ENCODE results near the gene BICDL1.

BICDL1 gene

DNA sequence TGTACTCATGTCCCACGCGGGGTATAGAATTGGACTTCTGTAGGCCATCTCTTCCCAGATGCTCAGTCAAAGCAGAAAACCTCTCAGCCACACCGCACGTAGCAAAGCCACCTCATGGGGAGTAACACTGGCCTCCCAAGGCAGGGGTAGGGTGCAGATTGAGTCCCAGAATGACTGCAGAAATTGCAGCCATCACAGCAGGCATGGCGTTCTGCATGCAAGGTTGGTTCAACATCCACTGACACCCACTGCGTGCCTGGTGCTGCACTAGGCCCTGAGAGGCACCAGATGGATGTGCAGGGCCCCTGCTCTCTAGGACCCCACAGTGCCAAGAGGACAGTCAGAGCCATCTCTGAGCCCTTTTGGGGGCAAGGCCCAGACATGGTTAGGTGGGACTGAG, 87.6 kb downstream of the BICDL1 start:
- no peak for FAIRE-seq
- DNase-seq (ENCODE audit: insufficient read length, low spot score), result no peak

DNA sequence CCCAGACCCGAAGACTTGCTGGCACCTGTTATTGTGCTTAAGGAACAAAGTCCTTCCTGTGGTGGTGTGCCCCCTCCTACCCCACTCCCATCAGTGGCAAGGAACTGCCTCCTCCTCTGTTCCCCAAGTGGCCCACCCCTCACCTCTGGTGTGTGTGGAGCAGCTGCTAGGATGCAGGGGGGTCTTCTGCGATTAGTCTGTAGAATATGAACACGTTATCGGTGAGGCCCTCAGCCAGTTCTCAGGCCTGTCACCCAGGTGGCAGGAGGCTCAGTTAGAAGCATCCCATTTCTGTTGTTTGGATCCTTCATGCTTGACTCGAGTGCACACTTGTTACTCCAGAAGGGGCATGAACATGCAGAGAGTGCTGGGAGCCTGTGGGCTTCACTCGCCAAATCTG, 88.2 kb downstream of the BICDL1 start:
- DNase-seq (ENCODE audit: insufficient read length, low spot score), result no peak
- no peak for FAIRE-seq

DNA sequence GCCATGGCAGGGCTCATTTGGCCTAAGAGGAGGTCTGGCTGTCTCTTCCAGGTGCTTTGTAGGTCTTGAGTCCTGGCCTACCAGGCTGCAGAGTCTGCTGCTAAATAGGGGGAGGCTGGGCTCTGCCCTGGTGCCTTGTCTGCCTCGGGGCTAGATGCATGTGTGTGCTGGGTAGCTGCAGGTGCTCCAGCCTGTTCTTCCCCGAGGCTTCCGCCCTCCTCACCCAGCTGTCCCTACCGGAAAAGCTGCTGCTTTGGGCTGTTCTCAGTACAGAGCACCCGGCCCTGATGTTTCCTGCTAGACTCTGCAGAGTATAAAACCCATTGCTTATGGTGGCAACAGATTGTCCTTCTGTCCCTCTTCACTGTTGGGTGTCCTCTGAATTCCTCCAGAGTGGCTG, 89.8 kb downstream of the BICDL1 start:
- DNase-seq (ENCODE audit: insufficient read length, low spot score) (no peak), FAIRE-seq (no peak)

DNA sequence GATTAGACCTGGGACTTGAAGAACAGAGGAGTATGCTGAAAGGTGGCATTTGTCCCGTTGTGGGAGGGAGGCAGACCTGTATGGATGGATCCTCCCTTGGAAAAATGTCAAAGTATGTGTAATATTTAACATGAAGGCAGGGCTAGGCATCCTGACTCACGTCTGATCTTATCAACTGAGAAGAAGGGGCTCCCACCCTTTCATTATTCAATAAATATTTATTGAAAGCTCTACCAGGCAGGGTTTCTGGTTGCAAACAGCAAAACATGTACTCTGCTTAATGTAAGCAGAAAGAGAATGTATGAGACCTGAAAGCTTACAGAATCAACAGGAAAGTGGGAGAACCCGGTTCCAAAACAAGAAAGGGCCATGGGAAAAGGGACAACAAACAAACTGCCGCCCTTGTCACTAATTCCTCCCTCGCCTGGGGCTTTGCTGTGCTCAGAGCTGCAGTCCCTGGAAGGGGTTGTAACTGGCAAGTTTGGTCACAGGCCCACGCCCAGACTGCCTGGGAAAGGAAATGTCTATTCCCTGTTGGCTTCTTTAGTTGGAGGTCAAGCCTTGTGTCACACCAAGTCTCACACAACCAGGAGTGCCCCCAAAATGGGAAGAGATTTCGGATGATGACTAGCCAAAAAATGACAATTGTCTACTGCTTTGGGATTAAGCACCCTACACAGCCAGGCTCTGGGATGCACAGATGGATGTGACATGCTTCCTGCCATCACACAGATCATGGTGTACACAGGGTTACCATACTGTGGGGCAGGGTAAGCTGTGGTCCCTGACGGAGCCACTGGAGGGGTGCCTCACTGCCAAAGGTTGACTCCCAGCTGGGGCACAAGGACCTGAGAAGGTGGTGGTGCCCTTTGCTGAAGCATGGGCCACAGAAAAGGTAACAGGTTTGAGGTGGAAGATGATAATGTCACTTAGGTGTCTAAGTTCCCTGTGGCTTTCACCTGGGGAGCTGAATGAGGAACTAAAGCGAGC, 90.7 kb downstream of the BICDL1 start:
- no peak for FAIRE-seq
- no peak for DNase-seq (ENCODE audit: insufficient read length, low spot score)

DNA sequence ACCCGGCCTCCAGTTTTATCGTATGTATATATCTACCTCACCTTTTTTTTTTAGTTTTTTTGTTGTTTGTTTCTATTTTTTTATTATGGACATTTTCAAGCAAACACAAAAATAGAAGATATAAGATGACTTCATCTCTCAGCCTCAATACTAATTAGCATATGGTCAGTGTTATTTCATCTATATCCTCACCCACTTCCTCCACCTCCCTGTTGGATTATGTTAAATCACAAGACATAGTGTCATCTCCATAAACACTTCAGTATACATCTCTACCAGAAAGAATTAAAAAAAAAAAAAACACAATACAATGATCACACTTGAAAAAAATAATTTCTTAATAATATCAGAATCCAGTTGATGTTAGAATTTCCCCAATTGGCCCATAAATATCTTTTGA, 92.6 kb downstream of the BICDL1 start:
- no peak for FAIRE-seq
- DNase-seq (ENCODE audit: insufficient read length, low spot score), result no peak

DNA sequence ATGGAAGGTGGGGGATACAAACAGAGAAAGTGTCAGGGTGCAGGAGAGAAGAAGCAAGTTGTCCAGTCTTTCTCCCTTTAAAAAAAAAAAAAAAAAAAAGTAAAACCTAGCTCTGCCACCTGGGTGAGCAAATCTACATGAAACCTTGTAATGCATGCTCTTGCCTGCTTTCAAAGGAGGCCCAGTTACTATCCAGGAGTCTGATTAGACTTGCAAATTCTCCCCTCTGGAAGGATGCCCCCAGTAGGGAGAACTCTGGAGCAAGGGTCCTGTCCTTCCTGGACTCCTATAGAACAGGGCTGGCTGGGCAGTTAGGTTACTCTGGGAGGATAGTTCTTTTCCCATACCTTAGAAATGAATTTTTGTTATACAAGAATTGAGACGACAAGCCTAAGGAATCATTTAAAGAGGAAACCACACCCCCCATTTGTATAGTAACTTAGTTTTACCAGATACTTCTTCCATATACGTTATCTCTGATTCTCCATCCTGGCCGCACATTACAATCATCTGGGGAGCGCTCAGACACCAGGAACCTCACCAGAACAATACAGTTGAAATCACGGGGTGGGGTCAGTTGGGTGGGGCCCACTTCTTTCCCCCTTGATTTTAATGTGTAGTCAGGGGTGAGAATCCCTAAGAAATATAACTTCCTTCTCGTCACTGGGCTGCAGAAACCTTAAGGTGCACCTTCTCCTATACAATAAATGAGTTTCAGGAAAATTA, 97.0 kb downstream of the BICDL1 start:
- FAIRE-seq (no peak), DNase-seq (ENCODE audit: insufficient read length, low spot score) (no peak)

DNA sequence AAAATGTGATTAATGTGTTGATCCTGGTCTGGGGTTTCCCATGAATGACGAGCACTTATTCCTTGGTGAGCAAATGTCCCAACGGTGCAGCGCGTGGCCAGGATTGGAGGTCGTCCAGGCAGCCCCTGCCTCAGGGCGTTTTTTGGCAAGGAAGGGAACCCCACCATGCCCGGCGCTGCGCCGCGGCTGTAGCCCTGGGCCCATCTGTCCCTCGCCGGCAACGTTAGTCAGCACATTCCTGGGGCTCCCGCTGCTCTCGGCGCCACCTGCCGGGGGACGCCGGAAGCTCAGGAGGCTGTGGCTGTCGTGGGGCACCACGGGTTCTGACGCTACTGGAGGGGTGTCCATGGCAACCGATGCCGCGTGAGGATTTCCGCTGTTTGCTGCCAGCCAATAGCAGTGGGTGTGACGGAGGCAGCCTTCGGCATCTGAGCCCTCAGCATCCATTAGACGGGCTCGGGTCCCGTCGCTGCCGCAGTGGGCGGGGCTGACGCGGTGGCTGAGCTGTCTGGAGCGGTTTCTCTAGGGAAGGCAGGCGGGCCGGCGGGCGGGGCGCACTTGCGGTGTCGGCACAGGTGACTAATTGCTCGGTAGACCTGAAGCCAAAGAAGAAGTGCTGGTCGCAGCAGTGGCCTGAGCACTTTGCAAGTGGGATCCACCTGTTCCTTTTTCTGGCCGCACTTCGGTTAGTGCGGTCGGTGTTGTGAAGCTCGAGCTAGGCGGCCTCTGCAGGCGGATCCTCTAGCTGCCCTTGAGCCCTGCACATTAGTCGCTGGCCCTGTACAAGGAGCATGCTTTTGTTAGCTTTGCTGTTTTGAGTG, 98.0 kb downstream of the BICDL1 start:
- FAIRE-seq, result peak; percentile 98
- peak; percentile 99 for DNase-seq (ENCODE audit: insufficient read length, low spot score)

DNA sequence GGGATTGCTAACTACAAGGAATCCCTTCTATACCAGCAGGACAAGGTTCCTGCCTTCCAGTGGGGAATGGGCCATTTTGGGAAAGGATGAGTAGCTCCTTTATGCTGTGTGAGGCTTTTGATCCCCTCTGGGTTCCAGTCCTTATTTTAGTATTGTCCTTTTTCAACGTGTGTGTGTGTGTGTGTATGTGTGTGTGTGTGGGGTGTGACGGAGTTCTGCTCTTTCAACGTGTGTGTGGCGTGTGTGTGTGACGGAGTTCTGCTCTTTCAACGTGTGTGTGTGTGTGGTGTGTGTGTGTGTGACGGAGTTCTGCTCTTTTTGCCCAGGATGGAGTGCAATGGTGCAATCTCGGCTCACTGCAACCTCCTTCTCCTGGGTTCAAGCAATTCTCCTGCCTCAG, 100.1 kb downstream of the BICDL1 start:
- no peak for FAIRE-seq

DNA sequence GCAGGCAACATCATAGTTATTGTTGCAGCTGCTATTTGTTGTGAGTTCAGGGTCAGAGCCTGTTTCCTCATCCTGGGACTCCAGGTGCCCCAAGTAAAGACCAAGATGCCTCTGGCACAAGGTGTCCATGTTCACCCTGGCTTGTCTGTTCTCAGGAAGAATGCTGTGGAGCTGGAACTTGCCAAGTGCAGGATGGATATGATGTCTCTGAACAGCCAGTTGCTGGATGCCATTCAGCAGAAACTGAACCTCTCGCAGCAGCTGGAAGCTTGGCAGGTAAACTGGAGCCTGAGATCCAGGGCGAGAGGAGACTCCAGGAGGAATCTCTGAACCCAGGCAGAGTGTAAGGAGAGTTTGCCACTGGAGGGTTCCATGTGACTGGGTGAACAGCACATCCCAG, 100.8 kb downstream of the BICDL1 start:
- DNase-seq (ENCODE audit: insufficient read length, low spot score), result no peak
- FAIRE-seq, result no peak

More for the DNA sequence above, 100.1 kb downstream of the BICDL1 start:
- no peak for DNase-seq (ENCODE audit: insufficient read length, low spot score)

DNA sequence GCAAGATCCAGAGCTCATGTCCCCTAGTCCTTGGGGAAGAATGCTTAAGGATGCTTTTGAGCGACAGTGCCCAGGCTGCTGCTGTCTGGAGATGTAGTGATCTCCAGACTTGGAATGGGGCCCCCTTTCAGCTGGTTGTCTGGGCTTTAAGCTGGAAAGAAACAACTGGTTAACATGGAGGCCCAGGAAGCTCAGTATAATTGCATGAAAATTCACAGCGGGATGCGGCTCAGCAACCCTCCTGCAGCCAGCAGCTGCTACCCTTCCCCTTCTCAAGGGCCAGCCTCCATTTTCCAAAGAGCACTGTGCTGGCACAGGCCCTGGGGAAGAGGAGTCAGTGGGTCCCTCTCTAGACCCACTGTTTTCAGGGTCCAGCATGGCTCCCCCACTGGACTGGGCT, 101.2 kb downstream of the BICDL1 start:
- DNase-seq (ENCODE audit: insufficient read length, low spot score), result no peak
- no peak for FAIRE-seq

DNA sequence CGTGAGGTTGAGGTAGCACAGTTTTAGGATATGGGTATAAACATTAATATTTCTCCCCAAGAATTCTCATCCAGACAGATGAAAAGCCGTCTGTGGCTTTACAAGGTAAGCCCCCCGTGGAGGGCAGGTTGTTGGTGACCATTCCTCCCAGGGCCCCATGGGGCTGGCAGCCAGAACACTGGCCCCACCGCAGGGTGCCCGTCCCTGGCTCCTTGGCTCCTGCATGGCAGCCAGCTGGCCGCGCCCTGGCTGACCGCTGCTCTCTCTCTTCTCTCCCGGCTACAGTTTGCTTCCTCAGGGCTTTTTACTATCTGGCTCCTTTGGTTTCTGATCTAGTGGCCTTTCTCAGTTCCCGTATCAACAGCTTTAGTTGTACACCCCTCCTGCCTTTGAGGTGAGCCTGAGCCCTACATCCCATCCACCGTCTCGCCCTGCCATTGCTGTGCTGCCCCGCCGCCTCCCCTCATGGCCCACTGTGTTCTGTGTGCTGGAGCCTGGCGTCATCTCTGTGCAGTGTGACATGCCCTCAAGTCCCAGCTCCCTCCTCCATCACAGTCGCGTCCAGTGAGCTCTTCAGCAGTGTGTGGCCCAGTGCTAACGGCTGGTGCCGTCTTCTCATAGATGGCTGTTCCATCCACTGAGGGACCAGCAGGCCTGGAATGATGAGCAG, 101.7 kb downstream of the BICDL1 start:
- FAIRE-seq, result no peak
- DNase-seq (ENCODE audit: insufficient read length, low spot score), result no peak

DNA sequence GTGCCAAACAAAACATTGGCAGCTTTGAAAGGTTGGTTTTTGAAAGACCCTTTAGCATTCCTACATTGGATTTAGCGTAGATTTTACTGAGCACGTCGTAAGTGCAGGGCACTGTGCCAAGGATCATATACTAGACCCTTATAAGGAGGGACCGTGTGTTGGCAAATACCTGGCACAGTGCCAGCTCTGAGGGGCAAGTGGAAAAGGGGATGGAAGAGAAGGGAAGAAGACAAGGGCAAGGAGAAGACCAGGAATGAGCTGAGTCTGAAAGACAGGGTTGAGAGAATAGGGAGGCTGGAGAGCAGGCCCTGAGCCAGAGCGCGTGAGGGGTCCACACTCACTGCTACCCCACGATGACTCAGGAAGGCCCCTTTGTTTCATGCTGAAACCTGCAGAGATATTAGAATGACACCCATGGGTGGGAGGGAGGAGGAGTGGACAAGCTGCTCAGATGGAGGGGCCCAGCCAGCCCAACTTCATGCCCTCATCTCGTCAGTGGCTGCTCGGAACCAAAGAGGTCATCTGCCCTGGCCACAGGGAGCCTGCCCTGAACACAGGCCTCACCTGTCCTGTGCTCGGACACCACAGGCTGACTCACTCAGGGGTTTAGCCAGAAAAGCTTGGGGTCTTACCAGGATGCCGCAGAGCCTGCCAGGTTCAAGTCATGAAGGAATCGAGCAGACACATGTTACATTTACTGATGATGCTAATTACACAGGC, 102.5 kb downstream of the BICDL1 start:
- no peak for DNase-seq (ENCODE audit: insufficient read length, low spot score)
- no peak for FAIRE-seq

DNA sequence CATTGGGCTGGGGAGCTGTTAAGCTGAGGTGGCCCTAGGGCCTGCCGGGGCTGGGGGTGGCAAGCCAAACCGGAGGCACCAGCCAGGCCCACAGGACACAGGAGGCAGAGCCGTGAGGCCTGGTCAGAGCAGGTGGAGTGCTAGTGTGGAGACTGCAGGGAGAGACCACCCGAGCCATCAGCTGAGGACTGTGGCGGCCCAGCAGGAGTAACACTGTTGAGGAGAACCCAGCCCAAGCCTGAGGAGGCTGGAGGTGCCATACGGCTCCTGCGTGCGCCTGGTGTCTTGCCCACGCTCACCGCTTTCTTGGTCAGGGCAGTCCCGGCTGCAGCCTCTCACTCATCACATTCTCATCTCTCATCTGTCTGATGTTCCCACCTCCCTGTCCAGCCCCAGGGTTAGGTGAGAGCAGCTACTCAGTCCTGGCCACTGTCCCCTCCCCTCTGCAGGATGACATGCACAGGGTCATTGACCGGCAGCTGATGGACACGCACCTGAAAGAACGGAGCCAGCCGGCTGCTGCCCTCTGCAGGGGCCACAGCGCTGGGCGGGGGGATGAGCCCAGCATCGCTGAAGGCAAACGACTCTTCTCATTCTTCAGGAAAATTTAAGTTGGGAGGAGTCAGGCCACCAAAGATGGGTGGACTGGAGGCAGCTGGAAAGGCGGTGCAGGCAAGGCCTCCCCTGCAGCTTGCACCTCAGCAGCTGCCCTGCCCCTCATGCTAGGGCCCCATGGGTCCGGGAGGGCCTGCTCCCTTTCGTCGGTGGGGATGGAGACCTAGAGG, 103.7 kb downstream of the BICDL1 start:
- FAIRE-seq (no peak), DNase-seq (ENCODE audit: insufficient read length, low spot score) (no peak)

DNA sequence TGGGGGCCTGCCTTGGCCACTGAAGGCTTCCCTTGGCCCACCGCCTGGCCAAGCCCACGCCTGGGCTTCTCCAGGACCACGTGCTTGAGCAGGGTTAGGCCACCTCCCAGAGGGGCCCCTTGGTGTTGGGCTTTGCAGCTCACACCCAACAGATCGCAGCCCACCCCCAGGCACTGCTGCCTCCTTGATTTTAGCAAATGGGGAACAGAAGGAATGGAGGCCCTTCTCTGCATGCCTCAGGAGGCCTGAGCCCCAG, 104.2 kb downstream of the BICDL1 start:
- DNase-seq (ENCODE audit: insufficient read length, low spot score) (no peak), FAIRE-seq (no peak)

DNA sequence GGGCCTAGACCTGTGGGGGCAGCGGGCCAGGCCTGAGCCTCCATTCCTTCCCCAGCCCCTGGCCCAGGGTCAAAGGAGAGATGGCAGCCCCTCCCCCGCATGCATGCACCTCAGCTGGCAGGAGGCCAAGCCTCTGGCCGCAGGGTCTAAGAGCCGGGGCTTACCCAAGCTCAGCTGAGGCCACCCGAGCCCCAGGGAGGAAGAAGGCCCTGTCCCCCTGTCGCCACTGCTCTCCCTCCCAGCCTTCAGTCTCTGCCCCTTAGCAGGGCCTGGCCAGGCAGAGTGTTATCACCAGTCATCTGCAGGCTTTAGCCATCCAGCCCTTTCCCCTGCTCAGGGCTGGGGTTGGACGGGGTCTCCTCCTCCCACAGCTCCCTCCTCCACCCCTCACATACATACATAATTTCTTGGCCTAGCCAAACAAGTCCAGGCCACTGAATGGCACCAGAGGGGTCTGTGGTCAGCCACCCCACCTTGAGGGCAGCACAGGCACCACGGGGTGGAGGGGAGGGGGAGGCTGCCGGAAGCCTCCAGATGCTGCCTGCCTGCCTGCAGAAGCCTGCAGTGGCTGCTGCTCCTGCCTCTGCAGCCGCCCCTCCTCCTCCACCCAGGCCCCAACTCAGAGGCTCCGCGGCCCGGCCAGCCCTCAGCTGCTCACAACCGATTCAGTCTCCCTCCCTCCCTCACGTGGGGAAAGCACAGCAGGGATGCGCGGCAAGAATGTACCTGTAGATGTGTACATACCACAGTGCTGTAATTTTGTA, 104.7 kb downstream of the BICDL1 start:
- no peak for FAIRE-seq
- DNase-seq (ENCODE audit: insufficient read length, low spot score), result no peak

DNA sequence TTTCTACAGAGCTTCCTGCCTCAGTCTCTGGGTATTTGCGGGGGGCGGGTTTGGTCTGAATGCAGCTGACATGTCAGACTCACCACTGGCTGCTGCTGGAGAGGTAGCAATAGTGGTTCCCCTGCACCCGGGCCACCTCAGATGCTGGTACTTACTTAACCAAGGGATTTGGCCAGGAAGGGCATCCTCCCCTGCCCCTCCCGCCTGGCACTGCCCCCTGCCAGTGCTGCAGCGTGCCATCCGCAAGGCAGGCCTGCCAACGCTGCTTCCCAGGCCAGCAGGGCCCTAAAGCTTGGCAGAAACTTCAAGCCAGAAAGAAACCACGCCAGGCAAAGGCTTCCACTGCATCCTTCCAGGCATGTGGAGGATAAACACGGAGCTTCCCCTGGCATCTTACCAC, 105.4 kb downstream of the BICDL1 start:
- no peak for DNase-seq (ENCODE audit: insufficient read length, low spot score)
- no peak for FAIRE-seq

DNA sequence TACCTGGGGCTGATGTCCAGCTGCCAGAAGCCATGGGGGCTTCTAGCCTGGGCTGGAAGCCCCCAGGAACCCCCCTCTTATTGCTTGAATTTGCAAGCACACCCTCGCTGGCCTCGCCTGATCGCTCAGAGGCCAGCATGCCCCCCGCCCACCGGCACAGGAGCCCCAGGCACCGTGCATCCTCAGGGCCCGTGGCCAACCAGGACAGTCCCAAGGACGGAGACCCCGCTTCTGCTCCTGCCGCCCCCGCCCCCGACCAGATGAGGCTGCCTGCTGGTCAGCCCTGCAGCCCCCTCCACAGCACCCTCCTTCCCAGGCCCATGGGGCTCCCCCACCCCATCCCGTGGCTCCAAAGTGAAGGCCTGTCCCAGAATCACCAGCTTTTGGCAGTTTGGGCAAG, 106.3 kb downstream of the BICDL1 start:
- FAIRE-seq, result no peak
- no peak for DNase-seq (ENCODE audit: insufficient read length, low spot score)

DNA sequence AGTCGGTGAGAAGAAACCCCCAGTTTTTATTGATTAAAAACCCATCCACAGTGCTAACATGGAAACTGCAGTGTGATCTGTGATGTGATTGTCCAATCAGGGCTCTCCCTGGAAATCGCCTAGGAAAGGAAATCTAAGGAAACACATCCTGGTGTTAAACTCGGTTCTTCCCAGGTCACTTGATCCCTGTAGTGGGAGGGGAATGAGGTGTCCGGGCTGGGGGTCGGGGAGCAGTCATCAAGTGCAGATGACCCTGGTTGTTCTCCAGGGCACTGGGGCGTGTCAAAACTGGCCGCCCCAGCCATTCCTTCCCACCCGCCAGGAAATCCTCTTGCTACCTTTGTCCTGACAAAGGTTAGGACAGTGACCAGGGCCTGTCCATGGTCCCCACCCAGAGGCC, 106.7 kb downstream of the BICDL1 start:
- no peak for DNase-seq (ENCODE audit: insufficient read length, low spot score)
- FAIRE-seq, result no peak
